ENCODE measurements around the gene BEST3.
"Not testable (repeated sequence)": the region's sequence is repeated elsewhere in the genome, so short reads cannot be mapped to it uniquely, and the experiment has no call there.

Gene BEST3

GRCh38 chr12:69687390-69687789, 11.7 kb downstream of the BEST3 start:
- no peak for DNase-seq

GRCh38 chr12:69686731-69687130, 12.4 kb downstream of the BEST3 start:
- DNase-seq, result no peak

DNA sequence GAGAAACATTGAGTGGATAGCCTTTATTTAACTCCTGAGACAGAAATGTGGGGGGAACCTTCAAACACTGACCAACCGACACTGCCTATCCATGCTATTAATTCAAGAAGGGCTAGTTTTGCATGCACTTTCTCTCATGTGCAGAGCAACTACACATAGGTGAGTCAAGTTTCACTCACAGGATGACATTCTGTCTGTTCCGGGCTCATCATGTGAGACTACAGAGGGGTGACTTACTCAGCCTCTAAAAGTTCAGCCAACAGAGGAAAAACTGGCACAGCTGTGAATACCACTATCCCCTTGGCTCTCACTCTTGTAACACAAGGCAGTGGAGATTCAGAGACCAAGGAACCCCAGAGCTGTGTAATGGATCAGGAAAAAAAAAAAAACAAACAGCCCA, 13.3 kb downstream of the BEST3 start:
- DNase-seq, result no peak

GRCh38 chr12:69684466-69684865, 14.6 kb downstream of the BEST3 start:
- DNase-seq, result no peak

DNA sequence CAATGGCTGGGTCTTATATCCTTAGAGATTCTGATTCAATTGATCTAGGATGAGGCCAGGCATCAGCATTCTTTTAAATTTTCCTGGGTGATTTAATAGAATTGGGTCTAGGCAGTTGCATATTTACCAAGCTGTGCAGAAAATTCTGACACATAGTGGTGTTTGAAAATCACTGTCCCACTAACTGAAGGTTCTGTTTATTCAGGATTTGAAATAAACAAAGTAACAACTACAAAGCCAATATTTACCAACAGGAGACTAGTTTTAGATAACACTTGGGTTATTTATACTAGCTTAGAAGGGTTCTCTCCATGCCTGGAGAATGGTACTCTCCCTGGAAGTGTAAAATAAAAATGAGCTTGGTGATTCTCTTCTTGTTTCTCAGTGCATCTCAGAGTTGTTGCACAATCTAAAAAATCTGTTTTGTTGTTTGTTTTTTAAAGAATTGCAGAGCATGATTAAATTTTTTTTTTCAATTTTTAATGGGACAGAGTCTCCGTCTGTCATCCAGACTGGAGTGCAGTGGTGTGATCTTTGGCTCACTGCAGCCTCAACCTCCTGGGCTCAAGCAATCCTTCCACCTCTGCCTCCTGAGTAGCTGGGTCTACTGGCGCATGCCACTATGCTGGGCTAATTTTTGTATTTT, 16.9 kb downstream of the BEST3 start:
- no peak for DNase-seq

DNA sequence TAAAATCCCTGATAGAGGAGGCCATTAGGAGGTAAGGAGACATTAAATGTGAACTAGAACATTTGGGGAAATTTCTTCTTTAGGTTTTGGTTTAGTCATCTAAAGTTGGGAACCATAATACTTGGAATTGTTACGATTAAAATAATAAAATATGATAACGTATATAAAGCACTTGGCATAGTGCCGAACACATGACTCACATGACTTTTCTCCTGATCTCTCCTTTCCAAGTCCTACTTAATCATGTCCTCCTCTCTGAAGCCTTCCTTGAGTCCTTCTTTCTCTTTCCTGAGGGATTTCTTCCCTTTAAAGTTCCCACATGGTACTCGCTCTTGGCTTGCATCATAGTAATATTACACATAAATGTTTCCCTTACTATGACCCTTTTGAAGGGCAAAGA, 20.0 kb downstream of the BEST3 start:
- DNase-seq, result no peak

DNA sequence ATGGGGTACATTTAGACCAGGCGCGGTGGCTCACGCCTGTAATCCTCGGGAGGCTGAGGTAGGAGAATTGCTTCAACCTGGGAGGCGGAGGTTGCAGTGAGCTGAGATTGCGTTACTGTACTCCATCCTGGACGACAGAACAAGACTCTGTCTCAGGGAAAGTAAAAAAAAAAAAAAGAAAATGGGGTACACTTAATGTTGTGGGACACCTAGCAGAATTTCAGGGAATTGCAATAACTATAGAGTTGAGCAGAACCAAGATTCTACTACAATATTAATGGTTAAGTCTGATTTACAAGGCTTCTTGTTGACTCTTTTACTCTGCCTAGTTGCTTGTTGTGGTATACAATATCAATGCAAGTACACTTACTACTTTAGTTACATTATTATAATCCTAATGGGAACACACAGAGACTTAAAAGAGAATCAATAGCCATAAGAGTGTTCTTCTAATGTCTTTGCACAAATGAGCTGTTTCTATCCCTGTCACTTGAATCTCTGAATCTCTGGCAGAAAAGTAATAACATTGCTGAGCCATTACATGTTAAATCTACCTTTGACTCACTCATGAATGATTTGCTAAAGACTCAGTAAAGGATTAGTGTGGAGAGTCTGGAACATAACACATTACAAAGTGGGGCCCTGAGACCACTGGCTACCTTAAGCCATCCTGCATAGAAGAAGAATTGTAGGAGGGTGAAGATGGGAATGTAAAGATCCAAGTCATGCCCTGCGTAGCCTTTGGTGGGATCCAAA, 22.7 kb downstream of the BEST3 start:
- DNase-seq, result no peak

- no peak for DNase-seq
Observed at GRCh38 chr12:69672195-69672594, 26.9 kb downstream of the BEST3 start.

DNA sequence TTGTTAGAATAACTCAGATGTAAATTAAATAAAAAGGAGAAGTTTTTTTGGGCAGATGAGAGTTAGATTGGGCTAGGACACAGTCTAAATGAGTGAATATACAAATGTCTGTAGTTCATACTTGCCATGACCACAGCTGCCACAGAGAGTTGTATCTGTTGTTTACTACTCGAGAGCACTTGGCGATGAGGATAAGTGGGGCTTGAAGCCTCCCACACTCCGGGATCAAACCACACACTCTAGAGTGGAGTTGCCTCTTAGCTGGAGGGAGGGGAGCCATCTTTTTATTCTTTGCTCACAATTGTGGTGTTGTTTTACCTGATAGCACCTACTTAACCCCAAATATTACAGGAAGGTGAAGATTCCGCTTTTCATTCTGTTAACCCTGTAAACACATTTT, 27.5 kb downstream of the BEST3 start:
- no peak for DNase-seq

DNA sequence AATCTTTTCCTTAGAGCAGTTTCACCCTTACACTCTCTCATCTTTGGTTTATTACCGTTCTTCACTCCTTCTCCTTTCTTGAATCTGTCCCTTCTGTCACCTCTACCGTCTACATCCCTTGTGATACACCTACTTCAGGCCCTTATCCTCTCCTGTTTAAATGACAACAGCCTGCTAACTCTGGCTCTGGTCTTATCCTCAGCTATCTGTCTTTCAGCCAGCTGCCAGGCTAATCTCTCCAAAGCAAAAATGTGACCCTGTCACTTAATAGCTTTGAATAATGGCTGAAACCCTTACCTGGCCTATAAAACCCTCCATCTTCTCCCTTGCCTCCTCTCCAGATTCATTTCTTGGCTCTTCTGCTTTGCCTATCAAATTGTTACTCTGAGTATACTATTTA, 32.3 kb downstream of the BEST3 start:
- no peak for DNase-seq

DNA sequence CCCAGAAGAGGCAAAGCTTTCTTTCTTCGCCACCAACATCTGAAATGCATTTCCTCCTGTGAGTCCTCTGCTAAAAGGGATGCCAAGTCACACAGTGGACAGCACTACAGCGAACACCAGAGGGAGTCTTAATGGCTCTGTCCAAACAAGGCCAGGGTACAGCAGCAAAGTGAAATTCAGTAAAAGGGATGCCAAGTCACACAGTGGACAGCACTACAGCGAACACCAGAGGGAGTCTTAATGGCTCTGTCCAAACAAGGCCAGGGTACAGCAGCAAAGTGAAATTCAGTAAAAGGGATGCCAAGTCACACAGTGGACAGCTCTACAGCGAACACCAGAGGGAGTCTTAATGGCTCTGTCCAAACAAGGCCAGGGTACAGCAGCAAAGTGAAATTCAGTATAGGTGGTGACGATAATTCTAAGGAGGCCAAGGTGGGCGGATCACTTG, 34.1 kb downstream of the BEST3 start:
- DNase-seq, result not testable (repeated sequence)

- DNase-seq, result no peak
Observed at GRCh38 chr12:69663726-69664125, 35.4 kb downstream of the BEST3 start.

DNA sequence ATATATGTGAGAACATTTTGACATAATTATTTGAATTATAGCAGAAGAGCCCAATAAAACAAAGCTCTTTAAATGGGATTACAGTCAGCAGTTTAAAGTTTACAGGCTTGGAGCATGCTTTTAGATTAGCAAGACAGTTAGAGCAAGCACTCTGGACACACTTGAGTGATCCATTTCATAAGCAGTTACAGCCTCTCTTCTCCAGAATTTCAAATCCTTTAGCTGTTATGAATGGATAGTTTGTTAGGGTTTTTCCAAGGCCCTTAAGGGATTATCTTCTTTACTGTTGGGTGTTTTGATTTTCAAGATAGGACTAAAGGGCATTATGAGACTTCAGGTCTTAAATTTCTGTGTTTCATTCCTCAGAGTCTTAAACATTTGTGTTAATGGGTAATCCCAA, 36.3 kb downstream of the BEST3 start:
- no peak for DNase-seq

DNA sequence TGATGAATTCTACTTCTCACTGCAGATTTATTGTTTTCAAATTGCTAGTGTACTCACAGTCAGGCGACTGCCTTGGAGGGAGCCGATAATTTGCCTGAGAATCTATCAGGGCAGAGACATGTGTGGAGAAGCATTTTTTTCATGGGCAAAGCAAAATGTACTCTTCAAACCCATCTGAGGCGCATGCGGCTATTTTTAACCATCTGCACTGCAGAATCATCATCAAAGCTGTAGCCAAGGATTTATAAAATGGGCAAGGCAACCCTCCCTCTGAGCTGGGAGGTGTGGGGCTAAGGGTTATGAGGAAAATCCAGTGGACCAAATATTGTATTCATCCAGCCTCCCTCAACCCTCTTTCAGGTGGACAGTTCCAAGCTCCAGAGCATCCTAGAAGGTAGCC, 37.7 kb downstream of the BEST3 start:
- DNase-seq, result no peak

GRCh38 chr12:69660164-69660863, 38.8 kb downstream of the BEST3 start:
- DNase-seq, result no peak

GRCh38 chr12:69658203-69658602, 40.9 kb downstream of the BEST3 start:
- DNase-seq, result no peak

- DNase-seq, result no peak
Observed at GRCh38 chr12:69657376-69658137, 41.5 kb downstream of the BEST3 start.

DNA sequence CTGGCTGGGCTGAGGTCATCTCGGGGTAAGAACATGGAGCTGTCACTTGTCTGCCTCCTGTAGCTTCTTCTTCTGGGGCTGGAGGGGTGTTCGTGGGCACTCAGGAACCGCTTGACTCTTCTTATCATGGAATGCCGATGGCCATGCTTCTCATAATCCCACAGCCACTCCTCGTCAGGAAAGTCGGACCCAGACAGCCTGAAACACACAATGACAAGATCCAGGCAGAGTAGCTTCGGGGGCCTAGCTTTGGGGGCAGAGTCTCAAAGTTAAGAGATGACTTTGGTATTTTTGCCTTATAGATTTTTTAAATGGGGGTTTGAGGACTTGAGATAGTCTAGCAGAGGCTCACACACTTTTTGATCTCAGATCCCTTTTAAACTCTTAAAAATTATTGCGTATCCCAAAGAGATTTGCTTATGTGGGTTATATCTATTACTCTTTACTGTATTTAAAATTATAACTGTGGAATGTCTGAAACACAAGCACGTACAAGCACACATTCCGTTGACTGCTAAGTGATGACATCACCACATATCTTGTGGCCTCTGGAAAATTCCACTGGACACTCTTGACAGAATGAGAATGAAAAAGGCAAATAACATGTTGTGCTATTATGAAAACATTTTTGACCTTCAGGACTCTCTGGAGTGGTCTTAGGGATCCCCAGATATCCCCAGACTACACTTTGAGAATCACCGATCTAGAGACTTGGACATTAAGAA, 43.3 kb downstream of the BEST3 start:
- DNase-seq, result no peak

- no peak for DNase-seq
Observed at GRCh38 chr12:69653703-69654102, 45.4 kb downstream of the BEST3 start.

DNA sequence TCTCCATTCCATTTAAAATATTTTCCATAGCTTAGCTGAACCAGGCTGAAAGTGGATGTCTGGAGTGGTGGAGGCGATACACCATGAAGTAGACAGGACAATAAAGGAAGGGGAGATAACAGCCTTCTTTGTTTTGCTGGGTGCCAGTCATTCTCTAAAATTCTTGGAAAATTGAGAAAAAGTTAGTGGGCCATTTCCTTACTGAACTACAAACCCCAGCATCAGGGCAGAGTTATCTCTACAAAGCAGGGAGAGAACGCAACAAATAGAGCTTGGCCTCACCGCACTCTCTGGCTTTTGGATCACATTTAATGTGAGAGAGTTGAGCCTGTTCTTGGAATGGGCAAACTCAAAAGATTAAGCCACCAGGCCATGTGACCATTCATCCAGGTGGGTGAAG, 47.2 kb downstream of the BEST3 start:
- no peak for DNase-seq

DNA sequence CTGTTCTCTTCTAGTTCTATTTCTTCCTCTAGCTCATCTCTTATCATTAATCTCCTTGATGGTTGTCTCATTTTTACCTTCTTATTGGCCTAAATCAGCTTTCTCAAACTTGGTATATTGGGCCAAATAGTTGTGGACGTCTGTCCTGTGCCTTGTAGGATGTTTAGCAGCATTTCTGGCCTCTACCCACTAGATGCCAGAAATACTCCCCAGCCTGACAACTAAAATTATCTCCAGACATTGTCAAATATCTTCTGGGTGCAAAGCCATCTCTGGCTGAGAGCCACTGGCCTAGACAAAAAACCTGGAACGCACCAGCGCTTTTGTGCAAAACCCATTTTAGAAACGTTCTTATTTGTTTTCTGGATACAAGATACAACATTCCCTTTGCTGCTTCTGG, 49.6 kb downstream of the BEST3 start:
- DNase-seq, result no peak

DNA sequence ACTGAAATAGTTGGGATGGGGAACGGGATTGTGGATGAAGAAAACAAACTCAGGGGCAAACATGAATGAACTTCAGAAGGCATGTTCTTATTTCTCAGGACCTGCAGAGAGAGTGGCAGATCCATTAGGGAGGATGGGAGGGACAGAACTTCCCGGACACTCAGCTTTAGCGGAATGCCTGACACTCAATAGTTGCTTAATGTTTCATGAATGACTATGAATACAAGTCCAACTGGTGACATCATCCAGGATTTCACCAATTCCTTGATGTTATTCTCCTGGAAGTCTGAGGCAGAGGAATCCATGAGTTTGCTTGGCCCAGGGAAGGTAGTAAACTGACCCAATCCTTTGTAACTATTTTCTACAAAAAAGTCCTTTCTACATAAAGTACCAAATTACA, 50.6 kb downstream of the BEST3 start:
- no peak for DNase-seq

- DNase-seq, result no peak
Observed at GRCh38 chr12:69647178-69647577, 51.9 kb downstream of the BEST3 start.
